Eye (tissue), 1 donor: ENCODE data around the gene SLC39A12.
"Not testable (repeated sequence)": the region's sequence is repeated elsewhere in the genome, so short reads cannot be mapped to it uniquely, and the experiment has no call there.

Experiments used
- DNase-seq: peaks from one replicate; pipeline ENCODE4 v3.0.0-alpha.2; 2015

The SLC39A12 gene

GRCh38 chr10:17951868-17952371, at the start of gene SLC39A12:
Gene SLC39A12, plus strand, starts transcription at chr10:17951918. Its CDS starts 1,359 bp downstream, at chr10:17953277.
- no peak for DNase-seq

DNA sequence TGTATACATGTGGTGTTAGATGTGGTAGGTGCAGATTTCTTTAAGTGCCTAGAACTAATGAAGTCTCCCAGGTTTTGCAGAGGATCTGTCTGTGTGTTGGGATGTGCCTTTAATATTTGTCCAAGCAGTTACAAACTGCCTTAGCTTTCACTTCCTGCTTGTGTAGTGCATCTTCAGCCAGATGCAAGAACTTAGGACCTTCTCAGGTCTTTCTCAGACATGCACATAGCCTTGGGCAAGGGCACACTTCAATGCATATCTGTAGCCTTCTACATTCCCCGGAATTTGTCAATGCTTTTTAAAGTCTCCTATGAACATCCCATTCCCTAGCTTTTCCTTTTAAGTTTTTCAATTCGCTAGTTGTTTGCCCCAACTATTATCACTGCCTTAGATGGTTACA, 47.2 kb upstream of the SLC39A12 start:
- no peak for DNase-seq

GRCh38 chr10:17905491-17905890, 46.2 kb upstream of the SLC39A12 start:
- DNase-seq = no peak

- no peak for DNase-seq
Measured at GRCh38 chr10:17906002-17906401, 45.7 kb upstream of the SLC39A12 start.

DNA sequence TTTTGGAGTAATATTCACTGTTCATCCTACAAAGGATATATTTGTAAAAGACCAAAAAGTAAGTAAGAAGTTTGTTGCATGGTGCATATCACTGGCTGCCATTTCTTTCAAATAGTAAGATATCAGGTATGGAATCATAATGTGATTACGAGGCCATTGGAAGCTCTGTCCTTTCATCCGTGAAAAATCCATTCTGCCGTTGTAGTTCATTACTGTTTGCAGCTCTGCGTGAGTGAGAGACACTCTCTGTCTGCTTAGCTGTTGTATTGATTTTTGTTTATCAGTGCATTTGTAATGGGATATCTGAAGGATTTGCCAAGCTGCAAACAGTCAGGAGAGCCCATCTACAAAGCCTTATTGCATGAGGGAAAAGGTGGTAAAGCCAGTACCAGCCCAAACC, 44.1 kb upstream of the SLC39A12 start:
- DNase-seq = peak; percentile 69

- peak; percentile 59 for DNase-seq
Measured at GRCh38 chr10:17910125-17910789, 41.5 kb upstream of the SLC39A12 start.

GRCh38 chr10:17912754-17913153, 39.0 kb upstream of the SLC39A12 start:
- DNase-seq = no peak

GRCh38 chr10:17913604-17914003, 38.1 kb upstream of the SLC39A12 start:
- no peak for DNase-seq

DNA sequence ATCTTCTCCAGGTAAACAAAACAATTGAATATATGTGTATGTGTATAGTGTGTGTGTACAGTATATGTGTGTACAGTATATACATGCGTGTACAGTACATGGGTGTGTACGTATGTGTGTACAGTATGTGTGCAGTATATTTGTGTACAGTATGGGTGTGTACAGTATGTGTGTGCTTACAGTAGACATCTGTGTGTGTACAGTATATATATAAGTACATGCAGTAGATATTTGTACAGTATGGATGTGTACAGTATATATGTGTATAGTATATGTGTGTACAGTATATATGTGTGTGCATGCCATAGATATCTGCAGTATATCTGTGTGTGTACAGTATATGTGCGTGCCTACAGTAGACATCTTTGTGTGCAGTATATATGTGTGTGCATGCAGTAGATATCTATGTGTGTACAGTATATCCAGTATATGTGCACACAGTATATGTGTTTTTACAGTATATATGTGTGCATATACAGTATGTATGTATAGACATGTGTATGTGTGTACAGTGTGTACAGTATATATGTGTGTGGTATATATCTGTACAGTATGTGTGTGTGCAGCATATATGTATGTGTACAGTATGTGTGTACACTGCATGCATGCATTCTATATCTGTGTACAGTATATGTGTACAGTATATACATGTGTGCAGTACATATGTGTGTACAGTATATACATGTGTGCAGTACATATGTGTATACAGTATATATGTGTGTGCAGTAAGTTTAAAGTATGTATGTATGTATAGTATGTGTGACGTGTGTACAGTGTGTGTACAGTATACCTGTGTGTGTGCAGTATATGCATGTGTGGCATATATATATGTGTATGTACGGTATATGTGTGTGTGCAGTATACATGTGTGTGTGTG, 37.3 kb upstream of the SLC39A12 start:
- DNase-seq = no peak

DNA sequence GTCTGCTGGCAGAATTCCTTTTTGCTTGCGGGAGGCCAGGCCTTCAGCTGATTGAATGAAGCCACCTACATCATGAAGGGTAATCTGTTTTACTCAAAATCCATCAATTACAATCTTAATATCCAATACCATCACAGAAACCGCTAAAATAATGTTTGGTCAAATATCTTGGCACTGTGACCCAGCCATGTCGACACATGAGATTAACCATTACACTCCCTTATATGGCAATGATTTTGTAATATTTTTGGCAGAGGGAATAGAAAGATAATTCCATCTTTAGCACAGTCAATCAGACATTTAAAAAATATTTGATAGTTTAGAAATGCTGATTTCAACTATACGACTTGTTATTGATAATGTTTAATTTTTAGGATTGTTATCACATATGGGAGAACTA, 36.5 kb upstream of the SLC39A12 start:
- DNase-seq = no peak

GRCh38 chr10:17918187-17918903, 33.4 kb upstream of the SLC39A12 start:
- DNase-seq = no peak

DNA sequence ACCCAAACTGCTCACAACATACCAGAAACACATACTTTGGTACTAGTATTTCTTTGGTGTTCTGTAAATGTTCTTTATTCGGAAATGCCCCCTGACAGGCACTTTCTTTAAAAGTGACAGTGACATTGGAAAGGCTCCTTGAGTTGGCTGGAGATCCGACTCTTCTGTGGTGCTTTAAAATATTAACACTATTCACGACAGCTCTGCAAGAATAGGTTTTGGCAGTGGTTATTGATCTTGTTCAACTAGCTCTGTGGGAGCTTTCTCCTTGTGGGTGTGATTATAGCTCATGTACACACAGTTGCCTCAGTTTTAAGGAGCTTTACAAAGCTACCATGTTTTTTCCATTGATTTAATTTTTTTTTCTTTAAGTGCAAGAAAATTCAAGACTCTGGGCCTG, 30.3 kb upstream of the SLC39A12 start:
- peak; percentile 10 for DNase-seq

DNA sequence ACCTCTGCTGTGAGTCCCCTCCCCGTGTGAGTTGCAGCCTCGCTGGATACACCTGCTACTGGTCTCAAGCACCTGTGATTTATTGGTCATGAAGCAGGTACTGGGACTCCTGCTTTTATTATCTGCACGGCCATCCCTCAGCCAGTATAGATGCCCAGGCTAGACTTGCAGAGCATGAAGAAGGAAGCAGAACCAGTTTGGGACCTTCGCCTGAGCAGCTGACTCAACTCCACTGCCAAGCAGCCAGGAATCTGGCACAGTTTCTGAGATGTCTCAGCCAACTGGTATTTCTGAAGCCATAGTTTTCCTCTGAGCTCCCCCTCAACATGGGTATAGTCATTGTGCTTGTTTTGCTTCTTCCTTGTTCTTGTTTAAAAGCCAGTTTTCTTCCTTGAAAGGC, 28.0 kb upstream of the SLC39A12 start:
- no peak for DNase-seq

DNA sequence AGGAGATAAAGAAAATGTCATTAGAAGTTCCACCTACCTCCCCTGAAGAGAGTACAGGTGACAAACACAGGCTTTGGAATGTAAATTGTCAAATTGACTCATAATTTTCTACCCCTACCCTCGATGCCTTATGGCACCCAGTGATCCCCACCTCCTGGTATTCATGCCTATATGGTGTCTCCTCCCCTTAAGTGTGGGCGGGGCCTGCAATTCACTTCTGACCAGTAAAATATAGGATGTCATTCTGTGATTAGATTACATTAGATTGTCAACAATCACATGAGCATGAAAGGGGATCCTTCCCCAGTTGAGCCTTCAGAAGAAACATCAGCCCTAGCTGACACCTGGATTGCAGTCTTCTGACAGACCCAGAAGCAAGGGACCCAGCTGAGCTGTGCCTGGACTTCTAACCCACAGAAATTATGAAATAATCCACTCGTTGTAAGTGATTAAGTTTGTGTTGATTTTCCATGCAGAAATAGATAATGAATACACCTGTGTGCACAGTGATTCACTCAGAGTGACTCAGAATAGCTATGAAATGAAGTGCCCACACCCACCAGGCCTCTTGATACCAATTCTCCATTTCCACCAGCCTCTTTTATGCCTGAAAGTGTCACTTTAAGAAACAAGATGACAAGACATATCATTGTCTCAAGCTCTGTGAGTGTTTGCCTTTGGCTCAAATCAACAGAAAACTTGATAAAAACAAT, 8.5 kb upstream of the SLC39A12 start:
- DNase-seq = no peak

DNA sequence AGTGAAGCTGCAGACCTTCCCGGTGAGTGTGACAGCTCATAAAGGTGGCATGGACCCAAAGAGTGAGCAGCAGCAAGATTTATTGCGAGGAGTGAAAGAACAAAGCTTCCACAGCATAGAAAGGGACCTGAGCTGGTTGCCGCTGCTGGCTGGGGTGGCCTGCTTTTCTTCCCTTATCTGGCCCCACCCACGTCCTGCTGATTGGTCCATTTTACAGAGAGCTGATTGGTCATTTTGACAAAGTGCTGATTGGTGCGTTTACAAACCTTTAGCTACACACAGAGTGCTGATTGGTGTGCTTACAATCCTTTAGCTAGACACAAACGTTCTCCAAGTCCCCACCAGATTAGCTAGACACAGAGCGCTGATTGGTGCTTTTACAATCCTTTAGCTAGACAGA, 1.4 kb upstream of the SLC39A12 start:
- DNase-seq = not testable (repeated sequence)

DNA sequence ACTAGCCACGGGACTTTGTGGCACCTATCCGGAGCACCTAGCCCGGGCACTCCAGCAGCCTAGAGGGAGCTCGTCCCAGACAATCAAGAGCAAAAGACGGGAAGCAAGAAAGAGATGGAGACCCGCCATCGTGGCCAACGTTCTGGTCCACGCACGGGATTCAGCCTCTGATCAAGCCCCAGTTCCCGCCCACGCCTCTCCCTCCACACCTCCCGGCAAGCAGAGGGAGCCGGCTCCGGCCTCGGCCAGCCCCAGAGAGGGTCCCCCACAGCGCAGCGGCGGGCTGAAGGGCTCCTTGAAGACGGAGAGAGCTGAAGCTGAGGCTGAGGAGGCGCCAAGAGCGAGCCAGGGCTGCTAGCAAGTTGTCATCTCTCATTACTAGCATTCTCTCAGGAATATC, 992 bp upstream of the SLC39A12 start:
- peak; percentile 15 for DNase-seq

DNA sequence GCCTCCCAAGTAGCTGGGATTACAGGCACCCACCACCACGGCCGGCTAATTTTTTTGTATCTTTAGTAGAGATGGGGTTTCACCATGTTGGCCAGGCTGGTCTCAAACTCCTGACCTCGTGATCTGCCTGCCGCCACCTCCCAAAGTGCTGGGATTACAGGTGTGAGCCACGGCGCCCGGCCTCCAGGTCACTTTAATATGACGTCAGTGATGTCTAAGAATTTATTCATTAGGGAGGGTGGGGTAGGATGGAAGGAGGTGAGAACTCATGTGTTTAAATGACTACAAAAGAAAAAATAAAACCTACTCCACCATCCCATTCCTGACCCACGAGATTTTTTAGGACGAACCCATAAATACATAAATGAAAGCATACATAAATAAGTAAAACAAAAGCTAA, 2.7 kb downstream of the SLC39A12 start:
- not testable (repeated sequence) for DNase-seq

GRCh38 chr10:17954861-17955260, 3.1 kb downstream of the SLC39A12 start:
- DNase-seq = peak; percentile 33

GRCh38 chr10:17958049-17958448, 6.3 kb downstream of the SLC39A12 start:
- DNase-seq = no peak

DNA sequence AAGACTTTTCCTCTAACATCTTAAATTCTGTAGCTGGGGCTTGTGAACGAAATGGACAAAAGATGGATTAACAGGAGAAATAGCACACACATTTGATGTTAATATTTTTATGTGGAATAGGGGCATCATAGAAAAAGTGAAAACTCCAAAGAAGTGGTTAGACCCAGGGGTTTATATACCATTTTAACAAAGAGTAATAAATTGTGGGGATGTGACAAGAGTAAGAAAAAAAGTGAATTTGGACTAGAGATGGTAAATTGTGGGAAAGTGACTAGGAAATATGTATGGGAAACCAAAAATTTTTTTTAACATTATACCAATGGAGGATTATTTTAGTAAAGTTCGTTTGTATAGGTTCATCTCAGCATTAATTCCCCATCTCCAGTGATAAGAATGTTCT, 8.2 kb downstream of the SLC39A12 start:
- no peak for DNase-seq

GRCh38 chr10:17961551-17962422, 10.1 kb downstream of the SLC39A12 start:
- DNase-seq = no peak

- DNase-seq = no peak
Measured at GRCh38 chr10:17963431-17963830, 11.7 kb downstream of the SLC39A12 start.
